CD1c-positive myeloid dendritic cell (primary cell): ENCODE data around the gene TENM3.

ENCODE experiments used
- DNase-seq: peaks from one replicate; pipeline ENCODE4 v3.0.0-alpha.2; 2016; ENCODE audit errors: extremely low spot score

TENM3 gene

DNA sequence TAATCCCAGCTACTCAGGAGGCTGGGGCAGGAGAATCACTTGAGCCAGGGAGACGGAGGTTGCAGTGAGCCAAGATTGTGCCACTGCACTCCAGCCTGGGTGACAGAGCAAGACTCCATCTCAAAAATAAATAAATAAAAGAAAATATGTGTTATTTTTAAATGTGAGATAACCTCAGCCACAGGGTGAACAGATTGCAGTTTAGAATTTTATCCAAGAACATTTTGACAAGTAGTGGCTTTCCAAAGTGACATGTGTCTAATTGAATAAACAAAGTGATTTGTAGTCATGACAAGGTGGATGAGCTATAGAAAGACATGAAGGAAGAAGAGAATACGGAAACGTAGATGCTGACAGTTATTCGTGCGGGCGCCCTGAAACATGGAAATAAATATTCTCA lies 497.9 kb downstream of the TENM3 start:
- DNase-seq = no peak

DNA sequence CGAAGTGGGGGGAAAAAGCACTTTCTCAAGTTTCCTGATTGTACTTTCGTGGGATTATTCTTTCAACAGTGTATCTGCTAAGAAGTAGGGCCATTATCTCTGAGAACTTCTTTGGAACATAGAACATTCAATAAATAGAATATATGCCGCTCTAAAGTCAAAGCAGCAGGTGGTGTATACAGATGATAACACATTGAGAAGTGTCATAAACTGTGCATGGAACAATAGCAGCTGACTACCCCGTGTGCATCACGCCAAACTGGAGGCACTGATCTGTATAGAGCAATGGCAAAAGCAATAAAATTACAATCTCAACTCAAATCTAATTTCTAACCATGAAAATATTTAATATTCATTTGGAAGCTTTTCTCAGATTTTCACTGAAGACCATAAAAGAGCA lies 498.7 kb downstream of the TENM3 start:
- DNase-seq = no peak

DNA sequence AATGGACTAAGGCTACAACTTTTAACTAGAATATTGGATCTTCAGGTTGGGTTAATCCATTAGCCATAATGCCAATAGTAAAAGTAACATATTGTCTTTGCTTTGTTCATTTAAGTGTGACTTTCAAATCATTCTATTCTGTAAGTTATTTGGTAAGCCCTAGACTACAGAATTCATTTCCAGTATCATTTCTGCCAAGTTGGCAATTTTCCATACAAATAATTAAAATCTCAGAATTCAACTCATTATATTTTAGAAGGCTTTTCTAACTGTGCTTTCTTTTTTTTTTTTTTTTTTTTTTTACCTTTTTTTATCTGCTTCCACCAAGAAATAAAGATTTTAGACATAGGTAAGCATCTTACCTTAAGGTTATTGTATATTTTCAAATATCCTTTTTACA lies 500.6 kb downstream of the TENM3 start:
- DNase-seq = no peak

DNA sequence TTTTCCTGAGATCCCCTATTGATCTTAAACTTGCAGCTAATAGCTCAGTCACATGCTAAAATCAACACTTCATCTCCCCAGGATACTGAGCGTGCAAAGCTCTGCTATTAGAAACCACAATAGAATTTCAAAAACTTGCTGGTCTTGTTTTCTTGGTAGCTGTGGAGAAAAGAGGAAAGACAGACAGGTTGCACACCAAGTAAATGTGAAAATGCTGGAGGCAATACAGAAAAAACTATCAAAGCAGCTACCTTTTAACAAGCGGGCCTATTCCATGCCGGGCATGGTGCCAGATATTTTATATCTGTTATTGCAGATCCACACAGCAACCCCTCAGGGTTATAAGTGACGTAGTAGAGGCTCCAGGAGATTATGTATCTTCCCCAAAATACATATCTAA lies 502.0 kb downstream of the TENM3 start:
- no peak for DNase-seq

DNA sequence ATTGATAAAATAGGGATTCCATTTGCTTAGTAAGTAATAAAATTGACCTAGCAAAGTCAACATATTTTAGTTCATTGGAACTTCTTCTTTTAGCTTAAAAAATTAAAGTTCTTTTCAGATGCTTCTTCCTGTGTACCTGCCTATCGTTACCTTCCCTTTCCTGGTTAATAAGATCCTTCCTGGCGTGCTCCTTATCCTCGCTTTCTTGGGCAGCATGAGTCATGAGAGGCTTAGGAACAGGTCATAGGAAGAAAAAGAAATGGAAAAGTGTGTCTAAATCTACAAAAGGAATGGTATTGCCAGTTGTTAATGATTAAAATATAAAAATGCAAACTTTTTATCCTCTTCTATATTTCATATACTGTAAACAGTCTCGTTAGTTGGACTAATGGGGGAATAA lies 503.7 kb downstream of the TENM3 start:
- DNase-seq = no peak

DNA sequence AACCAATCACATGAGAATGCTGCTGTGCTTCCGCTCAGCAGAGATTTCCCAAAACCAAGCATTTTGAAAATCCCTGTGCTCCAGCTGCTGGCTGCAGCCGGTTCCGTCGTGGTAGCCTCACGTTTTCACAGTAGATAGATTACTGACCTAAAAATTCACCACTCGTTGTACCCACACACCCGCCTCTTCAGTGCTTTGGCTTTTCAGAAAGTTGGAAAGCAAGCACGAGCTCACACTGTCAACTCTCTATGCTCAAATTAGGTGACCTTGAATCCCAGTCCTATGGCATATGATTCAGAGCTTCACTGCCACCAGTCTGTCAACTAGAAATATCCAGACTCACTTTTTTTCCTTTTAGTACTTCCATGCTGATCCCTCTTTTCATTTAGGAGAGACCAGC lies 505.1 kb downstream of the TENM3 start:
- no peak for DNase-seq

DNA sequence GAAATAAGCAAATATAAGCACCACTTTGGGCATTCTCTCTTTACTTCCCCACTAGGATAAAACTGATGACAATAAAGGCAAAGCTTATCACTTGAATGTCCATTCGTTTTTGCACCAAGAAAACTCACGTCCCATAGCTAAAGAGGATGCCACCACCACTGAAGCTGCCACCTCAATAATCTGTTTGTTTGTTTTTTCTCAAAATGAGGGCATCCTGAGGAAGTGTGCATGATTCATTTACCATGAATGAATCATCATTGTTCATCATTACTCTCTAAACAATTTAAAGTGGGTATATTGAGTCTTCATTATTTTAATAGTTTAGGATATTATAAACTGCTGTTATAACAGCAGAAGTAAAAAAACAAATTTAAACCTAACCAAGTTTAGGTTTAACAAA lies 505.7 kb downstream of the TENM3 start:
- DNase-seq = no peak

DNA sequence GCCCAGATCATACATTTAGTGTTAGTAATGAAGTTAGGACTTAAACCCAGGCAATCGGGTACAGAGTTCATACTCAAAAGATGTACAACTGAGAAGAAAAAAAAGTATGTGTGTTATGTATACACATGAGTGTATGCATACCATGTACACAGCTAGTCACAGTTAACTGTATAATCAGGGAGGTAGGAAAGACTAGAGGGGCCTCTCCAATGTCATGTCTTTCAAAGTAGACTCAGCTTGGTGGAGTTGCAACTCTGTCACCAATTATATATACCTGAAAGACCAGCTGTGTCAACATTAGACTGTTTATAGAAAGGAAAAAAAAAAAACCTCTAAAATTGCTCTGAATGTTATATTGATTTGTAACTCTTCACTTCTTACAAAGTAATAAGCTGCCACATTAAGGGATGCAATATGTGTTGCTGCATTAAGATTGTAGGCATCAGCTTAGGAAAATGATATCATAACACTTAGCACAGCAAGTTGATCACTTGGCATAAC lies 506.5 kb downstream of the TENM3 start:
- no peak for DNase-seq

DNA sequence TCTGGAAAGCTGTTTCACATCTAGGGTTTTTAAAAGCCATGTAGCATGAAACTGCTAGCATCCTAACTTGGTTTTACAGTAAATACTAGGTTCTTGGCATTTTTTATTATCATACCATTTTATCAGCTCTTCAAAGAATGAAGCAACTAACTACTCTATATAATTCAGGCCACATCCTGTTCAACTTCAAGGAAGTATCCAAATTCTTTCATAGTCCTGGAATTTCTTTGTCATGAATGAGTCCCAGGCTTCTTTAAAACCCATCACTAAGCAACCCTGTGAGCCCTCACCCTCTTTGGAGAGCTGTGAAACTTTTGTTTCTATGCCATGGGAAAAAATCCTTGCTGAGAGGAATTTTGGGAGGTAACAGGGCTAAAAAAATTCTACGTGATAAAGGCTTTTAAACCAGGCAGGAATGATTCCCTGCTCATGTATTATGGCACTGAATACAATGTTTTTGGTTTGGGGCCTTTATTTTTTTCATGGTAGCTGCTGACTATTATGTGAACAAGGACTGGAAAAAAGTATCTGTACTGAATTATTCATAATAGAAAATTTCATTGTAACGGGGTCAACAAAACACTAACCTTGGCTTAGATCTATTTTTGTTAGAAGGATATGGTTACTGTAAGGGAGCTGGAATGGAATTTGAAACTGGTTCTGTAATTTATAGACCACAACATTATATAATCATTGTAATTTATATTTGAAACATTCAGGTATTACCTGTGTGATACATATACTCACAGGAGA lies 509.1 kb downstream of the TENM3 start:
- DNase-seq = no peak

DNA sequence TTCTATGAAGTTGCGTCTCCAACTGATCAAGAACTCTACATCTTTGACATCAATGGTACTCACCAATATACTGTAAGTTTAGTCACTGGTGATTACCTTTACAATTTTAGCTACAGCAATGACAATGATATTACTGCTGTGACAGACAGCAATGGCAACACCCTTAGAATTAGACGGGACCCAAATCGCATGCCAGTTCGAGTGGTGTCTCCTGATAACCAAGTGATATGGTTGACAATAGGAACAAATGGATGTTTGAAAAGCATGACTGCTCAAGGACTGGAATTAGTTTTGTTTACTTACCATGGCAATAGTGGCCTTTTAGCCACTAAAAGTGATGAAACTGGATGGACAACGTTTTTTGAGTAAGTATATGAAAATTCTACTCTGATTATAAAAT lies 511.7 kb downstream of the TENM3 start:
- DNase-seq = no peak

DNA sequence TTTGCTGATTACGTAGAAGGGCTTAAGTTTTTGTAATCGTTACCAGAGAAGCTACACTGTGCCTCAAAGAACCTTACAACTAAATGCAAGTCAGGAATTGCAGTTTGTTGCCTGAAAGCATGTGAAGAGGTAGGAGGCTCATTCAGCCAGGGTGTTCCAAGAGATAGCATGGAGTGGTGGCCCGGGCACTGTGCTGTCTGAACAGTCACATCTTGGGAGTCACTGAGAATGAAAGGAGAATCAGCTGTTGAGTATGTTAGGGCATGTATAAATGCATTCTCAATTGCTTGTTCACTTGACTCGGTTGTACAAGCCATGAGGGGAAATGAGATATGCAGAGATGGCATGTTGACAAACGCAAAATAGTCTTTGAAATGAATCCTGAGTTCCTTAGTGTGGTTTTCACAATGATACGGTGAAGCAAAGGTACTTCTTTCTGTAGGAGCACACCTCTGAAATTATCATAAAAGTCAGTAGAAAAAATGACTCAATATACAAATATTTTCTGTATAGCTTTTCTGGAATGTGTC lies 513.0 kb downstream of the TENM3 start:
- no peak for DNase-seq

DNA sequence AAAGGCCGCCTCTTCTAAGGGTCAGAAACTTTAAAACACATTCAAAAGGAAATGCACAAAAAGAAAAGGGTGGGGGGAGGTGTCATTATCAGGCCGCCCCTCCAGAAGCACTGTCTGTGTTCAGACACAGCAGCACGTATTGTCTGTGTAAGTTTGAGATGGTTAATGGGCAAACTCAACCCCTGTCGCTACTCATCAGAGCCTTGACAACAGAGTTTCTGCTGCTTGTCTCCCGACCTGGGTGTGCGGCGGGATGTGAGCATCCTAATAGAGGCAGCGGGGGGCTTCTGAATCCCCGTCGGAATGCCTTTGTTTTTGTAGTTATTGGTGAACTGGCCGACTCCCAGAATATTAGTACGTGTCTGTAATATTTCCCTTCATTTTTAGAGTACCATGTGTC lies 515.1 kb downstream of the TENM3 start:
- no peak for DNase-seq

DNA sequence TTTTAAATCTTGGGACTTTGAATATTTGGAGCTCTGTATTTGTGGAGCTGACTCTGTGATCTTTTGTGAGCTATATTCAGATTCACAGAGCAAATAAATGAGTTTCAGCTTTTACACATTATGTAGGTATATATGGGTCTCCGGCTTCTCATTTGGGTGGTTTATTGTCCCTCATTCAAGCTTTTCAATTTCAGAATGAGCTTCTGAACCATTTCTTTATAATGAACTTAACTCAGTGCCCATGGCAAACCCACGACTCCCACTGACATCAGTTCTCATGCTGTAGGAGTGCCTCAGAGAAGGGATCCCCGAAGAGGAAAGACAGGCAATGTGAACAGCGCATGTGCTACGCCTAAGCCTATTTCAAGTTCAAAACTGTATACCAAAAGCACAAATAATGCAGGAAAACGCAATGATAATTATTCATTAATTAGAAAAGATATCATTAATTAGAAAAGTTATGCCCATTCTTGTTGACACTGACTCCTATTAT lies 517.4 kb downstream of the TENM3 start:
- no peak for DNase-seq

DNA sequence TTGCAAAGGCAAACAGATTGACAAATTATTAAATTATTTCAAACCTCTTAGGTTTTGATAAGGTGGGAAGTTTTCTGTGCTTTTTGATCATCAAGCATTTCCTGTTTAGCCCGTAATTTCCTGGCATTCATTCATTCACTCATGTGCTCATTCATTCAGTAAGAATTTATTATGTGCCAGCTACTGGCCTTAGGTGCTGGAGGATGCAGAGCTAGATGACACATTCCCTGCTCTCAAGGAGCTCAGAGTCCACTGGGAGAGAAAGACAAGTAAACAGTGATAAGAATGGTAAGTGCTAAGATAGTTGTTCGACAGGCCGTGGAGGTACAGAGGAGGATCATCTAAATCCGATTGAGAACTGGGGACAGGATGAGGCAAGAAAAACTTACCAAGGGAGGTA lies 520.9 kb downstream of the TENM3 start:
- DNase-seq = no peak

DNA sequence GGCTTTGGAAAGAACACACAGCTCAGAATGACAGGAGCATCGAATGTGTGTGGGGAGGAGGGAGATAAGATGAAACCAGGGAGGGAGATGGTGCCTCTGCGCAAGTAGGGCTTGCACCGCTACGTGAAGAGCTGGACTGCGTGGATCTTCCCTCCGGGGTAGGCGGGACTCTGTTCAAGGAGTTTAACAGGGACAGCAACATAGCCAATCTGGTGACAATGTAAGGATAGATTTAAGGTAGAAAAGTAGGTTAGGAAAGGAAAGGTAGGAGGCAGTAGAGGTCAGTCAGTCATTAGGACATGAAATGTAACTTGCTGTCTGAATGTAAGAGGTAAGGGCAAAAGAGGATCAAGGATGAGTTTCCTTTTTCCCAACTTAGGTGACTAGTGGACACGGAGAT lies 521.4 kb downstream of the TENM3 start:
- no peak for DNase-seq

DNA sequence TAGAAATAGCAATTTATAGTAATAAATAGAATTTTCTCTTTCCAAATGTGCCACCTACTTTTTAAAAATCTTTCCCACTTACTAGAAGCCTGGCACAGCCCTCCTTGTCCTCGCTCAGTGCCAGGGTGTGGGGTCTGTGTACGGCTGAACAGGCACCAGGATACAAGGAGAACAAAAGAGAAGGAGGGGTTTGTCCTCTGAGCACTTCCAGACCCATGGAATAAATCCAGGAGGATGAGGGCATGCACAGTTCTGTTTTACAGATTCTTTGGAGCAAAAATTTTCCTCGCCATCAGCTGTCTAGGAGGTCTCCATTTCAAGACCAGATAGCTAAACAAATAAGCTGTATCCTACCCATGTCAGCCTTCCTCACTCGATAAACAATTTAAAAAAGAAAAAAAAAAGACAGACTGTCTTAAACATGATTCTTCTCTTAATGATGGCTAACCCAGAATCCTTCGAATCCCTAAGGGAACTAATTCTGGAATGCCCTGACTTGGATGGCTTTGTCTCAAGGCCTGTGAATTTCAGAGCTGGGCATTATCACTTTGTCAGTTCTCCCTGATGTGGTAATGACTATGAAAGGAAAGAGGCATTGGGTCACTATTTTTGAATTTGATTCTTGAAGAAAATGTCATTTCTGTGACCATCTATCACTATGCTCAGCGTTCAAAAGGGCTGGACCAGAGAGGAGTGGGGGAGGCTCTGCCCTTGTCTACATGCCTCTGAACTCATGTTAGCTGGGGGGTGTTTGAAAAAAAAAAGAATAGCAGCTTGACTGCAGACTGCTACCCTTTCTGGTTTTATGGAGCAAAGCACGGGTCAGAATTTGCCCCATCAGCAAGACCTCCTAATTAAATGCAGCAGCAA lies 523.0 kb downstream of the TENM3 start:
- DNase-seq = no peak

DNA sequence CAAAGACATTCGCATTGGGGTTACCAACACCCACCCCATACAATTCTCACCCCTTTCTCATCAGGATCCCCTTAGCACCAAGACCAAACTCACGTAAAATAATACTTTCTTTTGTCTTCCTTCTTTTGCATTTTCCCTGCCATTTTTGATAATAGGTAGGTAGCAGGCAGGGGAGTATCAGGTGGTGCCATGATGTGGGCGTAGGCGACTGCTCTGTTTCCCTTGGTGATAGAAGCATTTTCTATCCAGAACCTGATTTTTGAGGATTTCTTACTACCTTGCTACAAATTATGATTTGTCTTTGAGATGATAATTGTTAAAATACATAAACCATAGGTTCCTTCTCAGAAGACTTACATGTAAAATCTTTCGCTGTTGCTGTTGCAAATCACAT lies 523.7 kb downstream of the TENM3 start:
- DNase-seq = no peak

DNA sequence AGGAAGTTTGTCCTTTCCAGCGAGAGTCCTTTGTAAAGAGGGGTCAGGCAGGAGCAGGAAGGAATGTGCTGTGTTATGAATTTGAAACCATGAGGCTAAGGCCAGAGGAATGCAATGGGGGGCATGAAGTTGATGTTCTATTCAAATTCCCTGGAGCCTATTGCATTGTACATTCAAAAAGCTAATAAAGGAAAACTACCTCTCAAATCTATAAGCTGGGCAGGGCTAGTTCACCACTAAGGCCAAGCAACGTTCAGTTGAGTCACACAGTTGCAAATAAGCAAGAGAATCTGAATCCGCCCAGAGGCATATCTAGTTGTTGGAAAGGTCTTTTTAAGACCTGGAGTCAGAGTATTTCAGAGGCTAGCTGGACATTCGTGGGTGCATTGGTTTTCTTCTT lies 525.6 kb downstream of the TENM3 start:
- DNase-seq = no peak

DNA sequence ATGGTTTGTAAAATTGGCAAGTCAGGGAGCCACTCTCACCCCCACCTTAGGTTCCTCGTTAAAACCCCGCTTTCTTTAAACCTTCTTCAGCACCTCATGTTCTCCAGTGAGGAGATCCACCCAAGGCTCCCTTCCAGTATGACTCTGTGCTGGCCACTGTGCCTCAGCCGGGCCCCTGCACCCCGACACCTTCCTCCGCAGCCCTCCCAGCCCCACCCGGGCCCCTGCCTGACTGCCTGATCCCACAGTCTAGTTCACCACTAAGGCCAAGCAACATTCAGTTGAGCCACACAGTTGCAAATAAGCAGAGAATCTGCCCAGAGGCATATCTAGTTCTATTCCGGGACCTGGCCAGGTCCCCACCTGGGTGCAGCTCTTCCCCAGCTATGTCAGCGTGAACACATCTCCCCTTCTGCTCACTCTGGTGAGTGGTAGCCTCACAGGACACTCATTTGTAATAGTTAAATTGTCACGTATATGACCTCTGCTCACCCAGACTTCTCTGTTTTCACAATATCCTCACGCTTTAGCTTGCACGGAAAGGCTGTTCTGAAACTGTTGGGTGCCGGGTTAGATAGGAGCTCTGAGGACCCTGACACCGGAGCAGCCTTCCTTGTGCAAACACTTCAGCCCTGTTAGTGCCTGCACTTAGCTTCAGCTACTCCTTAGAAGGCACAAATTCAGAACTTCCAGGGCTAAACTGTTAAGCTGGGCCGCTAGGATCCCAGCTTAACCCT lies 527.2 kb downstream of the TENM3 start:
- DNase-seq = no peak

DNA sequence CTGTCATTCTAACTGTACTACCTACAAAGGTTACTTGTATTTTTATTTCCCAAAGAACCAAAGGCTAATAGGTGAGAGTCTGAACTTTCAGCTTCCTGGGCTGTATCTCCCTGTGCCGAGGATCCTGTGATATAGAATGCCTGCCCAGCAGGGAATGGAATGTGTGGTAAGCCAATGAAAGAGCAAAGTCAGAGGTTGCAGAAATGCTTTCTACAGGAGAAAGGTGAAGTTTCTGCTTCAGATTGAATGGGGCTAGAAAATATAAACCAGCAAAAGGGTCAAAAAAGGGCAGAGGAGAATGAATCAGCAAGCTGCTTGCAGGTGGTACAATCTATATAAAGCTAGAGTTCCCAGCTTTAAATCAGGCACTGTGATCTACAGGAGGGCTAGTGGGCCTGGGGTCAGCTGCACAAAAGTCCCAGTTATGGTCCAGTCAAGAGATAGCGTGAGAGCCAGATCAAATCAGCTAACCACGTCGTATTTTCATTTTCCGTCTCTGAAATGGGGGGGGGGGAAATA lies 527.9 kb downstream of the TENM3 start:
- no peak for DNase-seq

DNA sequence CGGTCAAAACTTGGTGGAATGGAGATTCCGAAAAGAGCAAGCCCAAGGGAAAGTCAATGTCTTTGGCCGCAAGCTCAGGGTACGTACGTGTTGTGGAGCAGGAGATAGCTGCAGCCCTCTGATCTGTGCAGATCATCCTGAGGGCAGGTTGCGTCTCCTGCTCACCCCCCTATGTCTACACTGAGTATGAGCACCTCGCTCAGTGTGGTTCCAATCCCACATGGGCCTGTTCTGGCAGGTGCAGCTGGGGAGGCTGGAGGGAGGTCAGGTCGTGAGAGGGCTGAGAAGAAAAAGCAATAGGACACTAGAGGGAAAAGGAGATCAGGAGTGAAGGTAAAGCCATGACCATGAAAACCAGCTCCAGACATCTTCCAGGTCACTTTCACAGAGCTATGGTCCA lies 531.9 kb downstream of the TENM3 start:
- DNase-seq = no peak
